ENCODE results near the gene SLF2.
"Not testable (repeated sequence)": the region's sequence is repeated elsewhere in the genome, so short reads cannot be mapped to it uniquely, and the experiment has no call there.

SLF2 gene

GRCh38 chr10:100963826-100964225 is 51.1 kb downstream of the SLF2 start:
- DNase-seq, result no peak

- no peak for DNase-seq
Measured at GRCh38 chr10:100965820-100966219, 53.1 kb downstream of the SLF2 start.

DNA sequence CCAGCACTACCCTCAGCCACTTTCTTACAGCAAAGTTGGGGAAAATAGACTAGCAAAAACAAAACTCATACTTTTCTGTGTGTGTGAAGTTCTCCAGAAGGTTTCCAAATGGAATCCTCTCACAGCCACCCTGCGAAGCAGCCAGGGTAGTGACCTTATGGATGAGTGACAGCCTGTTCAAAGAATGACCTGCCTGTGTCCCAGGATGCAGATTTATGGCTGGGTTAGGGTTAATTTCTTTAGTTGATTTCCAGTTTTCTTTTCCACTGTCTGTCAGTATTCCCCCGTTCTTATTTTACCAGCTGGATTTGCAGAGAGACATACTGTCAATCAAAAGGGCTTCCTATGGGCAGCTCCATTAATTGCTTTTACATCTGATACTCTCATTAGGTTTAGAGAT is 54.1 kb downstream of the SLF2 start:
- no peak for DNase-seq

DNA sequence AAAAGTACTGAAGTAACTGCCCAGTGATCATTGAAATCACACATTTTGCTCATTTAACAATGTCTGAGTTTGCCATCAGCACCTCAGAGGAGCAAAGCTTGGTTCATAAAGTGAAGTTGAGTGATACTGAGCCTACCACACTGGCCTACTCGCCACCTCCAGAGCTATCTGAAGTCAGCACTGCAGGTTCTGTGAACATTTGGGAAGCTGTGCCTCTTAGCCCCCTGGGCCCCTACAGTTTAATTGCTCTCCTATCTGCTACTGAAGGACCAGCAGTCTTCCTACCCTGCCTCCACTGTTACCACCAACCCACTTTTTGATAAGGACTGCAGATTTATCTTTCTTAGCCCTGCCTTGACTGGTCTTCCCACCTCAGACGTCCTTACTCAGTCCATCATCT is 54.6 kb downstream of the SLF2 start:
- DNase-seq, result no peak

- DNase-seq, result no peak
Measured at GRCh38 chr10:100968062-100968736, 55.4 kb downstream of the SLF2 start.

DNA sequence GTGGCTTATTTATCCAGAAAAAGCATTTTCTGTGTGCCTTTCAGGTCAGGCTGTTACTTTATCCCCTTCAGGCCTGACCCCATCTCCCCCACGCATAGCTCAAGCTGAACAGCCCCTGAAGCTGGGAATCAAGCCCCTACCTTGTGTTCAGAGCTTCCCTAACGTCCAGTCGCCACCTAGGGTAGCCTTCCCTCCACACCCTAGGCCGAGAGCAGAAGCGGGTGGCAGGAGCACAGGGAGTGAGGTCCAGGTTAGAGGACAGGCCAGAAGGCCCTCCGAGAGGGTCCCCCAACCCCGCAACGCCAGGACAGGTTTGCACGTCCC is 56.1 kb downstream of the SLF2 start:
- DNase-seq, result no peak

- peak in 1 of 2 experiments; percentile 17 for DNase-seq
Measured at GRCh38 chr10:100969187-100970075, 56.7 kb downstream of the SLF2 start, which contains the start of gene SEMA4G. Gene SEMA4G, plus strand, starts transcription at chr10:100969504. Its CDS starts 3,409 bp downstream, at chr10:100972913.

- DNase-seq, result no peak
Measured at GRCh38 chr10:100970076-100970913, 57.5 kb downstream of the SLF2 start.

DNA sequence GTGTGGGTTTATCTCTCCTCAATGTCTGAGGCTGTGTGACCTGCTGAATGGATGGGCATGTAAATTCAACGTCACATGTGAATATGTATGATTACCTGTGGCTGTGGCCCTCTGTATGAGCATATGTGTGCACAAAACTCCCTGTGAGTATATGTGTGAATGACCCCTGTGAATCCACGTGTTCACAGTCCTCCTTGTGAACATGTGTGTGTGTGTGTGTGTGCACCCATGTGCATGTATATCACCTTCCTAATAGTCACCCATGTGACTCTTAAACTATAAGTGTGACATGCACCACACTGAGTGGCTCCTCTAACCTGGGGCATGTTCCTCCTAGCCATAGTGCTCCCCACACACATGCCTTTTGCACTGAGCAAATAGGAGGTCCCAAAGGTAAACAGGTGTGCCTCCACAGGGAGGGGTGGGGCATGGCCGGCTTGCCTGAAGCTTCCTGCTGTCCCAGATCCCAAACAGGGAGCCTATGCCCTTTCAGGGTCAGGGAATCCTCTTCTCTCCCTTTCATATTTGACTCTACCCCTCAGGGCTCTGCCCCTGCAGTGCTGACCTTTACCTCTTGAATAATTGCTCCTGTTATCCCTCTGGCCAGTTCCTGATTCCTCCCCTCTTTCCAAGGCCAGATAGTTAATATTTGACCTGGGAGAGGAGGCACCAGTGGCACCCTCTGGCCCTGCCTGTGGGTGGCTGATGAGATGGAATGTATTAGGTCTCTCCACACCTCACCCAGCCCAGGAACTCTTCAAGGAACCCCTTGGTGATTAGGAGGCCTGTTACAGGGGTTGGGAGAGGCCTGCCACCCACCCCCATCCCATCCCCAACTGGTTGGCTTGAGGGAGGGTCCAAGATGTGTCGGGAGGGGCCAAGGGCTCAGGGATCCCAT is 58.4 kb downstream of the SLF2 start:
- DNase-seq, result no peak

DNA sequence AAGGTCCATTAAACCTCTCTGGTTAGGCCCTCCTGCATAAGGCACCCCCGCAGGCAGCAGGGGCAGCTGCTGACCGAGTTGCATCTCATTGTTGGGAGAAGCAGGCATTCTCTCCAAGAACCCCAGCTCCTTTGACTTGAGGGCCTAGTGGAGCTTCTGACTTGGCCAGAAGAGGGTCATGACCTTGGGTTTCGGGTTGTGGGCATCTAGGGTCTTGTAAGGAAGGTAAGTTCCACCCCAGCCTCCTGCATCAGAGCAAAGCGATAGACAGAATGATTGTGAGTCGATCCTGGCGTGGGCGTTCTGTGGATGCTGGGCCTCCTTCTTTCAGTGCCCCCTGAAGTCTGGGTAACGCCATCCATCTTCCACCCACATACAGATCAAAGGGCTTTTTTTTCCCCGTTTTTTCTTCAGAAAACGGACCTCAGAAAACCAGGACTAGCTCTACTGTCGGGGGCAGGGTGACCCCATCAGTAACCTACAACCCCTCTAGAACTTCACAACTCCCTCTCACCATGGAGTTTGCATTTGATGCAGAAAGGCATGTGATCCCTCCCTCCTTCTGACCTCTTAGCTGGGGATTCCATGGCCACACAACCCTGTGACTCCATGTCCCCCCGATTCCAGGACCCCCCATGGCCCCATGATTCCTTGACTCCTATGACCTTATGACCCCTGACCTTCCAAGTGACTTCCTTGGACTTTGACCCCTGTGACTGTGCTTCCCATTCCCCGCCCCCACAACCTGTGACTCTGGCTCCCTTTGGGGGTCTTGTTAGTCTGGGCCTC is 59.5 kb downstream of the SLF2 start:
- DNase-seq, result no peak

DNA sequence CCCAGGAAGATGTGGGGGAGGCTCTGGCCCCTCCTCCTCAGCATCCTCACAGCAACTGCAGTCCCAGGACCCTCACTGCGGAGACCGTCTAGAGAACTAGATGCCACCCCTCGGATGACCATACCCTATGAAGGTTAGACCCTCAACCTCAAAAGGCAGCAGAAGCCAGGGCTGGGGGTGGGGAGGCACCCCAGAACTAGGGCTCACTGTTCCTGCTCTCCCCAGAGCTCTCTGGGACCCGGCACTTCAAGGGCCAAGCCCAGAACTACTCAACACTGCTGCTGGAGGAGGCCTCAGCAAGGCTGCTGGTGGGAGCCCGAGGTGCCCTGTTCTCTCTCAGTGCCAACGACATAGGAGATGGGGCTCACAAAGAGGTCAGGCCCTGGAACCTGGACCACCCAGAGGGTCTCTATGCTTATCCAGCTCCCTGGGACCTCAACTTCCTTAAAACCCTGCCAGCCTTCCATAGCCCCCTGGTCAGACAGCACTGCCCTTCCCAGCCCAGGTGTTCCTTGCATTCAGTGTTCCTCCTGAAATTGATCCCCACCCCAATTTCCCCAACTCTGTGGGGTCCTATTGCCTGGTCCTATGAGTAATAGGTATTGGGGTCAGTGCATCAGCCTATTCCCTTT is 60.3 kb downstream of the SLF2 start:
- no peak for DNase-seq

DNA sequence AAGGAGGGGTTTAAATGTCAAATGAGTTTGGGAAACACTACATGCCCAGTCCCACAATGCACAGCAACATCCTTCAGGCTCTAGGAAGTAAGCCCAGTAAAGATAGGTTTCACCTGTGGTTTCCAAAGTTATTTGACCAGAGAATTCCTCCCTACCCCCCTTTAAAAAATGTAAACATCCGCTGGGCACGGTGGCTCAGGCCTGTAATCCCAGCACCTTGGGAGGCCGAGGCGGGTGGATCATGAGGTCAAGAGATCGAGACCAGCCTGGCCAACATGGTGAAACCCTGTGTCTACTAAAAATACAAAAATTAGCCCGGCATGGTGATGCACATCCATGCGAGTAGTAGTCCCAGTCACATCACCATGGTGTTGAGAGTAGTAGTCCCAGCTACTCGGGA is 62.6 kb downstream of the SLF2 start:
- not testable (repeated sequence) for DNase-seq

DNA sequence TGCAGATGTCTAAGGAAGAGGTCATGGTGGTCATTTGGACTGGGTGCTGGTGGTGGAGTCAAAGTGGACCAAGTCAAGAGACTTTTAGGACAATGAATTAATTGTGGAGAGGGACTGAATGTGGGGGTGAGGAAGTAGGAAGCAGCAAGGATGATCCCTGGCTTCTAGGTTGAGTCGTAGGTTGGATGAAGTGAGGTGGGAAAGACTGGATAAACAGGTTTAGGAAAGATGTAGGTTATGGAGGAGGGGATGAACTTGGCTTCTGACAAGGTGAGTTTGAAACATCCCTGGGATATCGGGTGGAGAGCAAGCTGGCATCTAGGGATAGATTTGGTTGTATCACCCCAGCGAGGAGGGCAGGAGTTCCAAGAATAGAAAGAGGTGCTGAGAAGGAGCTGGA is 64.1 kb downstream of the SLF2 start:
- DNase-seq, result no peak

DNA sequence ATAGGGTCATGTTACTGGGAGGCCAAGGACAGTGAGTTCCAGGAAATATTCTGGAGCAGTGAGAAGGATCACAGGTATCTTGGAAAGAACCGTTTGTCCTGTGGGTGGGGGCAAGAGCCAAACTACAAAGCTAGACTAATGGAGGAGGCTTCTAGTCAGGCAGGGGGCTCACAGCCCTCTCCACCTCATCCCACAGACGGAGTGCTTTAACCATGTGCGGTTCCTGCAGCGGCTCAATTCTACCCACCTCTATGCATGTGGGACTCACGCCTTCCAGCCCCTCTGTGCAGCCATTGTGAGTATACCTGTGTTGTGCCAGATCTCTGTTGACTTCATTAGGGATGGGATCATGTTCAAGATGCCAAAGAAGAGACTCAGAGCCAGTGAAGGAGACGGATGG is 64.7 kb downstream of the SLF2 start:
- DNase-seq, result no peak

GRCh38 chr10:100978121-100978900 is 65.5 kb downstream of the SLF2 start:
- no peak for DNase-seq

GRCh38 chr10:100978901-100979195 is 66.1 kb downstream of the SLF2 start:
- DNase-seq, result no peak

DNA sequence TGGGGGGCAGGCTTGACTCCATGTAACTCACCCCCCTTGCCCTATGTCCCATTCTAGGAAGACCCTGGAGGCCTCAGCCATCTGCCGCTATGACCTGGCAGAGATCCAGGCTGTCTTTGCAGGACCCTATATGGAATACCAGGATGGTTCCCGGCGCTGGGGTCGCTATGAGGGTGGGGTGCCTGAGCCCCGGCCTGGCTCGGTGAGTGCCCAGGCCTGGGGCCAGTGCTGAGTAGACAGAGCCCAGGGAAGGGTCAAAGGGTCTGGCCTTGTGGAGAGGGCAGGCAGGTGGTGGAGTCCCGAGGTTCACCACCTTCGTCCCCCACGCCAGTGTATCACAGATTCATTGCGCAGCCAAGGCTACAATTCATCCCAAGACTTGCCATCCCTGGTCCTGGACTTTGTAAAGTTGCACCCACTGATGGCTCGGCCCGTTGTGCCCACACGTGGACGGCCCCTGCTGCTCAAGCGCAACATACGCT is 67.1 kb downstream of the SLF2 start:
- no peak for DNase-seq

- DNase-seq, result no peak
Measured at GRCh38 chr10:100980311-100980710, 67.5 kb downstream of the SLF2 start.

DNA sequence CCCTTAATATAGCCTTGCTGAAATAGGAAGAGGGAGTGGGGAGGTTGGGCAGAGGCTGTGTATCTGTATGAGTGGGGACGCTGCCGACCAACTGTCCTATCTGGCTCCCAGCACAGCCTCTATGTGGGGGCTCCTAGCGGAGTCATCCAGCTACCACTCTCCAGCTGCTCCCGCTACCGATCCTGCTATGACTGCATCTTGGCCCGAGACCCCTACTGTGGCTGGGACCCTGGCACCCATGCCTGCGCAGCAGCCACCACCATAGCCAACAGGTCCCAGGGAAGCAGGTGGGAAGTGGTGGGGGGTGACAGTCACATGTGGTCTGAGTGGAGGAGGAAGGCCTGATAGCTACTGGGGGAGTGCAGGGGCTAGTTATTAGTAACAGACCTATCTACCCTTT is 67.9 kb downstream of the SLF2 start:
- no peak for DNase-seq

DNA sequence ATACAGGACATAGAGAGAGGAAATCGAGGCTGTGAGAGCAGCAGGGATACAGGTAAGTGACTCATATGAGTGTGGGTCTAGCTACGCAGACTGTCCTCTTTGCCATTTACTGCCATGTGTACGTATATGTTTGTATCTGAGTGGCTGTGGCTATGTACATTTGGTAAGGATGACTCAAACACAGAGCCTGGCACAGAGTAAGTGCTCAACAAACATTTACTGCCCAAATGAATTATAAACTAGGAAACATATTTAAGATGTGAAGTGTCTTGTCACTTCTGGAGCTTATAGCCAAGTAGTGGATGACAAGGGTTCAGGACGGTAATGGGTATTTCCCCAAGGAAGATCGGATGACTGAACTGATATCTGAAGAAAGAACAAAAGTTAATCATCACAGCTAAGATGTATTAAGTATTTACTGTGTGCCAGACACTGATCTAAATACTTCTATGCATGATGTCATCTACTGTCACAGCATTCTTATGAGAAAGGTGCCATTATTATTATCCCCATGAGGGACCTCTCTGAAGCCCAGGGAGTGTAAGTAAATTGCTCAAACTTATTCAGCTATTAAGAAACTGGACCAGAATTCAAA is 68.5 kb downstream of the SLF2 start:
- no peak for DNase-seq
